ENCODE data around the gene C1QL4.

DNA sequence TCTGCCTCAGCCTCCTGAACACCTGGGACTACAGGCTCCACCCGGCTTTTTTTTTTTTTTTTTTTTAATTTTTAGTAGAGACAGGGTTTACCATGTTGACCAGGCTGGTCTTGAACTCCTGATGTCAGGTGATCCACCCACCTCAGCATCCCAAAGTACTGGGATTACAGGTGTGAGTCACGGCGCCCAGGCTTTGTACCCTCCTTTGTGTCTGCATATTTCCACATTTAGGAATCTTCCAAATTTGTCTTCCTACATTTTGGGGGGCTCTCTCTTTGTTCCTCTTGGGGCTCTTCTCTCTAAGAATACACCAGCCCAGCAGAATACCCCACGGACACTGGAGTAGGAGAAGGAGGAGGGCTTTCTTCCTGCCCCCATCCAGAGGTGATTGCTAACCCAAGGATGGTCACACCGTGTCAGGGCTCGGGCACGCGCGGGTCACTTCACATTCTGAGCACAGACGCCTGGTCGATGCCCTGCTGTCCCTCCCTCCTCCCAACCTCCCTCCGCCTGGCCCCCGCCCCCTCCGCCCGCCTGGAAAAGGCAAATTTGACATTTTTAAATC is 7.6 kb upstream of the C1QL4 start:
- no peak for TF ChIP-seq GATA2 (IDR thresholded peaks at IDR 0.05; ENCODE audit: low read depth, low read length)
- TF ChIP-seq GATA3 (IDR thresholded peaks at IDR 0.05; ENCODE audit: low read depth, low read length) = no peak

All from SH-SY5Y (cell line).